ENCODE measurements around the gene MORN1.

The MORN1 gene

DNA sequence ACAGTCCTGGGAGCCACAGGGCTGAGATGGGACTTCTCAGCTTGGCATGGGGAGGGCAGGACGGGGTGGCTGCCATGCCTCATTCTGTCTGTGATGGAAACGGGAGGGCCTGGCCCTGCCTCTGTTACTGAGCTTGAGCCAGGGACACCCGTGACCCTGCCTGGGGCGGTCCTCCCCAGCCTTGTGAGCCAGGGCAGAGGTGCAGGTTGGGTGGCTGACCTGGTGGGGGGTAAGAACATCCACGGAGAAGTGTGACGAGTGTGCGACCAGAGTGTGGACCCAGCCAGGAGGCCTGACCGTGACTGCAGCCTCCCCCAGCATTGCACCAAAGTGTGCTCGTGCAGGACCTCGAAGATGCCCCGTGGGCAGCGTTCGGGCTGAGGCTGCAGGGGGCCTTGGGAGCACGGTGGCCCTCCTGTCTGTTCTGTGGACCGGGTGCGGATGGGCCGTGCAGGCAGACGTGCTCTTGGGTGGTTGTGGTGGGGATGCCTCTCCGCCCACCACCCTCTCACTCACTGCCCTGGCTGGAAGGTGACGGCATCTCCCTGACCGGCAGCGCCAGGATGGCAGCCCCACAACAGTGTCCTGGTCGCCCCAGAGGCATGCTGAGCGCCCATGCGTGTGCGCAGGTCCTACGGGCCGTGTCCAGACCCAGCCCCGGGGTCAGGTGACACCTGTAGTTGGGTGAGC lies 117.8 kb downstream of the MORN1 start:
- no CpG with 5 or more reads among the region's 29 CpGs for WGBS (ENCODE audit: insufficient coverage, insufficient read length)
- no peak for DNase-seq (ENCODE audit: low read depth, low spot score)

DNA sequence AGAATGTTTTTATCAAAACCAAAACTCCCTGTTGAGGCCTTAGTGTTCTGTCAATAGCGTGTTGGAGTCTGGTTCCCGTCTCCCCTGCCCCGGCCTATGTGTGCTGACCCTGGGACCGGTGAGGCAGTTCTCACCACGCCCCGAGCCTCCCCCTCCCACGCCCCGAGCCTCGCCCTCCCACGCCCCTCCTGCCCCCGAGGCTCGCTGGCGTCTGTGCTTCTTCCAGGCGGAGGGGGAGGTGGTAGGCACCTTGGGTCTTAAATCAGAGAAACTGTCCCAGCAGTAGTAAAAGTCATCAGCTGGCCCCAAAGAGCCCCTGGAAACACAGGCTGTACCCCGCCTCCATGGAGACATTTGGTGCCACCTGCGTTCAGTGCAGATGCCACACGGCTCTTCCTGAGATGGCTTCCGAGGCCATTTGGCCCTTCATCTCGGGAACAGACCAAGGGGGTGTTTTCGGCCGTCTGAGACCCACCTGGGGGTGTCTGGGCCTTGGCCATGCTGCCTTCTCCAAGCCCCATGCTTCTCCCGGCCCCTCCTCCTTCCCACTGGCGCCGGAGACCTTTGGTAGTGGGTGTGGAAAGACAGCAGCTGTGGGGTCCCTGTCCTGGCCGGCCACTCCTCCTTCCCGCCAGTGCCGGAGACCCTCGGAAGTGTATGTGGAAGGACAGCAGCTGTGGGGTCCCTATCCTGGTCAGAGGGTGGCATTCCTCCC lies 118.5 kb downstream of the MORN1 start:
- Histone ChIP-seq H3K27me3 (ENCODE audit: control insufficient read depth, insufficient read depth, low read length) (no peaks in the 10 kb centered on the region), H3K27ac (ENCODE audit: low read length) (no peak overlapping the region), H3K4me3 (ENCODE audit: low read length) (no peak overlapping the region), H3K4me1 (ENCODE audit: control insufficient read depth, insufficient read depth, low read length) (peaks cover 20% of the 10 kb centered on the region), H3K36me3 (ENCODE audit: control insufficient read depth, insufficient read depth, low read length) (peaks cover 4% of the 10 kb centered on the region), H3K9me3 (ENCODE audit: control insufficient read depth, insufficient read depth, low read length) (no peaks in the 10 kb centered on the region)
- DNase-seq (ENCODE audit: low read depth, low spot score) = no peak
- no CpG with 5 or more reads among the region's 28 CpGs for WGBS (ENCODE audit: insufficient coverage, insufficient read length)

More for the DNA sequence above, 117.8 kb downstream of the MORN1 start:
- H3K4me1 ChIP-seq (ENCODE audit: control insufficient read depth, insufficient read depth, low read length) = peaks cover 24% of the 10 kb centered on the region
- no peak overlapping the region for H3K27ac ChIP-seq (ENCODE audit: low read length)
- no peaks in the 10 kb centered on the region for H3K27me3 ChIP-seq (ENCODE audit: control insufficient read depth, insufficient read depth, low read length)
- H3K36me3 ChIP-seq (ENCODE audit: control insufficient read depth, insufficient read depth, low read length) = peaks cover 5% of the 10 kb centered on the region
- H3K9me3 ChIP-seq (ENCODE audit: control insufficient read depth, insufficient read depth, low read length) = no peaks in the 10 kb centered on the region
- H3K4me3 ChIP-seq (ENCODE audit: low read length) = no peak overlapping the region

DNA sequence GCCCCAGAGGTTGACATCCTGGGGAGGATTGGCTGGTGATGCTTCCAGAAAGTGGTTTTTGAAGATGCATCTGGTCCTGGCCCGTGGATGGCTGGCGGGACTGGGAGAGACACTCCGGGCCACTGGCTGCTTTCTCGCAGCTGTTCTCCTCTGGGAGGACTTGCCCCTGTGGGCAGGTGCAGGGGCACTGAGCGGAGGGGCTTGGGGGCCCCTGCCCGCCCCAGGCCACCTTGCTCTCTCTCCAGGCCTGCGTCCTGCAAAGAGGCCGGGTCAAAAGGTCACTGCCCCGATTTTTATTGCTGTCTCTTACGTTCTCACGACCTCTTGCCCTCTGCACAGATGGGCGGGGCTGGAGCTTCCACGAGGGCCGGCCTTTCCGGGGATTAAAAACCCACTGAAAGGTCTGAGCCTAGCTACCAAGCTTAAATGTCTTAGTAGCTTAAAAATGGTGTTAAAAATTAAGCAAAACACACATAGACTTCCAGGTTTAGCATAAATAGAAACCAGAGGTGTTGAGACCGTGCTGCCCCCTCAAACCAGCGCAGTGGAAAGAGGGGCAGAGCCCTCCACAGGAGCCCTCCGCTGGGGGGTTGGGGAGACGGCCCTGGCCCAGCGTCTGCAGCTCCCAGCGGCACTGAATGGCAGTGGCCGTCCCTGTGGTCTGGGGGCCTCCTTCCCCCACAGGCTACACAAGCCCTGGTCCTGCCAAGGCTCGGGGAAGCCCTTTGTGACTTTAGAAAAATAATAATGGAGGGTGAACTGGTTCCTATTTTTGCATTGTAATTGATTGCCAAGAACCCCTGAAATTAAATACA lies 119.3 kb downstream of the MORN1 start:
- Histone ChIP-seq H3K36me3 (ENCODE audit: control insufficient read depth, insufficient read depth, low read length) (no peaks in the 10 kb centered on the region), H3K9me3 (ENCODE audit: control insufficient read depth, insufficient read depth, low read length) (no peaks in the 10 kb centered on the region), H3K27ac (ENCODE audit: low read length) (no peak overlapping the region), H3K4me1 (ENCODE audit: control insufficient read depth, insufficient read depth, low read length) (peaks cover 16% of the 10 kb centered on the region), H3K4me3 (ENCODE audit: low read length) (no peak overlapping the region), H3K27me3 (ENCODE audit: control insufficient read depth, insufficient read depth, low read length) (no peaks in the 10 kb centered on the region)
- no peak for DNase-seq (ENCODE audit: low read depth, low spot score)
- WGBS (ENCODE audit: insufficient coverage, insufficient read length) = no CpG with 5 or more reads among the region's 23 CpGs

Data from iPS DF 6.9 (cell line).